AG09309 (cell line): Measurements from ENCODE around the gene PLAAT3.
"Not testable (repeated sequence)": the region's sequence is repeated elsewhere in the genome, so short reads cannot be mapped to it uniquely, and the experiment has no call there.

ENCODE experiments used
- DNase-seq: peaks from one replicate; pipeline ENCODE4 v3.0.0-alpha.2; 2010; ENCODE audit warnings: low read depth
- H3K4me3 ChIP-seq: 2 replicates; pipeline ENCODE4 v1.5.1; 2011; ENCODE audit warnings: mild to moderate bottlenecking, low read depth, low read length, moderate library complexity; ENCODE audit not compliant: control insufficient read depth
- CTCF ChIP-seq: IDR thresholded peaks from 2 replicates; pipeline ENCODE4 v1.5.1; 2011; ENCODE audit warnings: mild to moderate bottlenecking, low read depth, low read length, inconsistent platforms; ENCODE audit not compliant: insufficient read depth, control insufficient read depth; ENCODE audit errors: missing control alignments

Gene PLAAT3

GRCh38 chr11:63551091-63551888, 62.9 kb downstream of the PLAAT3 start:
- TF ChIP-seq CTCF: no peak
- no peak overlapping the region for H3K4me3 ChIP-seq
- no peak for DNase-seq

- H3K4me3 ChIP-seq, DNase-seq: not testable (repeated sequence)
Measured at GRCh38 chr11:63550156-63550700, 64.0 kb downstream of the PLAAT3 start.

- no peak for TF ChIP-seq CTCF
- no peak for DNase-seq
- H3K4me3 ChIP-seq: no peak overlapping the region
Measured at GRCh38 chr11:63549411-63549810, 64.8 kb downstream of the PLAAT3 start.

- DNase-seq: no peak
- no peak for TF ChIP-seq CTCF
- no peak overlapping the region for H3K4me3 ChIP-seq
Measured at GRCh38 chr11:63548178-63548577, 66.1 kb downstream of the PLAAT3 start.

- no peak for DNase-seq
- TF ChIP-seq CTCF: no peak
Measured at GRCh38 chr11:63547061-63547460, 67.2 kb downstream of the PLAAT3 start.

GRCh38 chr11:63543711-63544110, 70.5 kb downstream of the PLAAT3 start:
- no peak overlapping the region for H3K4me3 ChIP-seq
- TF ChIP-seq CTCF: no peak
- DNase-seq: no peak

More at GRCh38 chr11:63547061-63547460, 67.2 kb downstream of the PLAAT3 start:
- no peak overlapping the region for H3K4me3 ChIP-seq

GRCh38 chr11:63542506-63542905, 71.7 kb downstream of the PLAAT3 start:
- DNase-seq, H3K4me3 ChIP-seq: not testable (repeated sequence)
